AG20443 (cell line): ENCODE measurements around the gene NRF1.

Experiments
- DNase-seq: peaks from one replicate; pipeline ENCODE4 v3.0.0; 2012; ENCODE audit warnings: low spot score, mixed read lengths

The NRF1 gene

DNA sequence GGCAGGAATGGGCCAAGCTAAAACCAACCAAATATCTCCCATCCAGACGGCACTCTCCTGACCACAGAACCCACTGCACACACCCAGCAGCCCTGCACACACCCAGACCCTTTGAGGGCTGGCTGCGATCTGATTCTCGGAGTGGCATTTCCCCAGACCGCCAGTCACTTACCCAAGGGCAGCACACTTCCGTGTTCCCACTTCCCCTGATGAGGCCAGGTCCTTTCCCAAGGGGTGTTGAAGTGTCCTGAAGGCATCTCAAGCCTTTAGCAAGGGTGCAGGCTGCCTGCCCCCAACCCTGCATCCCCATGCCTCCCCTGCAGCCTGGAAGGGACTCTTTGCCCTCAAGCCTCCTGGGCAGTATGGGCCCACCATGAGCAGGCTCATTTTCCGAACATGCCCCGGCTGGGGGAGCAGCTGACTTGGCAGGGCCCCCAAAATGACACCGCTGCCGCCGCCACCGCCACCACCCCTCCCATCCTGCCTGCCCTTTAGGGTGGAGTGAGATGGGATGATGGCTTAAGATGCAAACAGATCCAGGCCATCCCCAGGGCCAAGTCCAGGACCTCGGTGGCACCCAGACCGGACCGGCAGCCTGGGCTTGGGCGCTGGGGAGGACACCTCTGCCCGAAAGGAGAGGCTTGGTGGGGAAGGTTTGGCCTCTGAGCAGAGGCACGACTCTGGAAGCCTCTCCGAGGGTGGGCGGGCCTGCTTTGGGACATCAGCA, 159.8 kb downstream of the NRF1 start:
- DNase-seq: no peak

DNA sequence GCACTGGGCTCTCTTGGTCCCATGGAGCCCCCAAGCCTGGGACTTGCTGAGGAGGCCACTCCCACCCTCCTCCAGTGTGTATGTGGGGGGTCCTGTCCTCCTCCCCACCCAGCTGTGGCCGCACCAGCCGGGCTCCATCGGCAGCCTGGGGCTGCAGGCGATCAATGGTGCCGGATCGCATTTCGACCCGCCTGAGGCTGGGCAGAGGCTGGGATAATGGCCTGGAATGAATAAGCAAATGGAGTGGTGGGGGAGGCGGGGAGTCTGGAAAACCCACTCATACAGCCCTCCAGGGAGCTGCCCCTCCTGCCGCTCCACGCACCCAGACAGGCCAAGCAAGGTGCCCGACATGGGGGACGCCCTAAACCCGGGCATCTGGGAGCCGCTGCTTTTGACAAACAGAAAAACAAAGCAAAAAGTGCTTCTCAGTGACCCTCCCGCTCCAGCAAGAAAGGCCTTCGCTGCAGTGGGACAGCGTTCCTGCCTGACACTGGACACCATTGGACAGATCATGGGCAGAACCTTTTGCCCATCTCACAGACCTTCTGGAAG, 160.5 kb downstream of the NRF1 start:
- DNase-seq: no peak

DNA sequence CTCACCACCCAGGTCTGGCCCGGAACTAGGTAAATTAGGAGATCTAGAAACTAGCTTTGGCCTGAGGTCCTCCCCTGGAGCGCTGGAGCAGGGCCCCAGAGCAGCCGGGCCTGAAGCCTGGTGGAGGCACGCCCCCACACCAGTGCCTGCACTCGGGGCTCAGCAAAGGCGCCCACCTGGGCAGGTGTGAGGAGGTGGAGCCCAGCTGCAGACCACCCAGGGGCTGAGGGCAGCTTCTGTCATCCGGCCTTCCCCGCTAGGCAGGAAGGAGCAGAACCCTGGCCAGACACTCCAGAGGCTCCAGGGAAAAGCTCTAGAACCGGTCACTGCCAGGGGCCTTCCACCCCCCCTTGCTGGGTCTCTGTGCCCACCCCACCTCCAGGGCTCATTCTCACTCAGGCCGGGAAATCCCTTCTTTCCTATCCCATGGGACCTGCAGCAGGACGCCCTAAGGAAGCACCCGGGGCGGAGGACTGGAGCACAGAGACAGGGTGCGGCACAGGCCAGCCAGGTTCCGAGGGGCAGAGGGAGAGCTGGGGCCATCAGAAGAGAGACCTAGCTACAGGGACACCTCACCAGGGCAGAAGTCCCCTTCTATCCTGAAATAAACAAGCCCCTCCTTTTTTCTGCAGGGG, 161.2 kb downstream of the NRF1 start:
- no peak for DNase-seq

DNA sequence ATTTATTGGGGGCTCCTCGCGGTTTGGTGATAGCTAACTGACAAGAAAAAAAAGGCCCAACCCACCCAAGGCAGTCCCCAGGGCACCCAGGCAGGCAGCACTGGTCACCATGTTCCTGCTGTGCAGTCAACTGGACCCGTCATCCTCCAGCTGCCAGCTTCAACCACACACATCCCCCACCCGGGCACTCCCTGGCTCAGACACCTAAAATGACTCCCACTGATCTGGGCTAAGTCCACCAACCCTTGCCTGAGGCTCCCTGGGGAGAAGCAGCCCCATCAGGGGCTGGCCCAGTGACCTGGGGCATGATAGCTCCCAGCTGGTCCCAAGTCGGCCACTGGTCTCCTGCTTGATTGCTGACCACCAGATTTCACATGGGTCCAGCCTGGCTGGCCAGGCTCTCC, 161.8 kb downstream of the NRF1 start:
- DNase-seq: no peak

DNA sequence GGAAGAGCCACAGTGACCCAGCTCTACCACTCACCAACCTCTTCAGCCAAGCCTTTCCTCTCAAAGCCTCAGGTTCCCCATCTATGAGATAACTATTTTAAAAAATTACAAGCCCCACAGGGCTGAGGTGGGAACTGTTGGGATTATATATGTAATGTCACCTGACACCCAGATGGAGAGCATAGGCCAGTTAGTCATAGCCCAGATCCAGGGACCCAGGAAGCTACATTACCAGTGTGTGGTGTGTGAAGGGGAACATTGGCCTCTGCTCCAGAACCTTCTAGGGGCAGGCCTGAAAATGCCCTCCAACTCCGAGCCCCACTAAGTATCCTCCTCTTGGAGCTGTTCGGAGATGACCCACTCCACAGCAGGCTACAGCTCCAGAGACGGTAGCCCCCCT, 162.4 kb downstream of the NRF1 start:
- no peak for DNase-seq

DNA sequence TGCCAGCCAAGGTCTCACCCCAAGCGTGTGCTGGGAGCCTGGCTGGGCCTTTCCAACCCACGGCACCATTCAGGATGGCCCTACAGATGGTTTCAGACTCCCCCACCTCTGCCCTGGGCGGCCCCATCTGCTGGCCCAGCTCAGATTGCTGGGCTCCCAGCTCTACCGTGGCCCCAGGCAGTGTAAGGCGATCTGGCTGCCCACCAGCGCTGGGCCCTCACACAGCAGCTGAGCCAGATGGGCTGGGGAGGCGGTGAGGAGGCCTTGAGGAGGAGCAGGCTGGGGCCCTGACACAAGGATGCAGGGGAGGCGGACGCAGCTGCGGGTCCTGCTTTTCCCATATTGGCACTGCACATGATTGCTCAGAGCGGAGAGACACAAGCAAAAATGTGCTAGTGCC, 162.8 kb downstream of the NRF1 start:
- no peak for DNase-seq

DNA sequence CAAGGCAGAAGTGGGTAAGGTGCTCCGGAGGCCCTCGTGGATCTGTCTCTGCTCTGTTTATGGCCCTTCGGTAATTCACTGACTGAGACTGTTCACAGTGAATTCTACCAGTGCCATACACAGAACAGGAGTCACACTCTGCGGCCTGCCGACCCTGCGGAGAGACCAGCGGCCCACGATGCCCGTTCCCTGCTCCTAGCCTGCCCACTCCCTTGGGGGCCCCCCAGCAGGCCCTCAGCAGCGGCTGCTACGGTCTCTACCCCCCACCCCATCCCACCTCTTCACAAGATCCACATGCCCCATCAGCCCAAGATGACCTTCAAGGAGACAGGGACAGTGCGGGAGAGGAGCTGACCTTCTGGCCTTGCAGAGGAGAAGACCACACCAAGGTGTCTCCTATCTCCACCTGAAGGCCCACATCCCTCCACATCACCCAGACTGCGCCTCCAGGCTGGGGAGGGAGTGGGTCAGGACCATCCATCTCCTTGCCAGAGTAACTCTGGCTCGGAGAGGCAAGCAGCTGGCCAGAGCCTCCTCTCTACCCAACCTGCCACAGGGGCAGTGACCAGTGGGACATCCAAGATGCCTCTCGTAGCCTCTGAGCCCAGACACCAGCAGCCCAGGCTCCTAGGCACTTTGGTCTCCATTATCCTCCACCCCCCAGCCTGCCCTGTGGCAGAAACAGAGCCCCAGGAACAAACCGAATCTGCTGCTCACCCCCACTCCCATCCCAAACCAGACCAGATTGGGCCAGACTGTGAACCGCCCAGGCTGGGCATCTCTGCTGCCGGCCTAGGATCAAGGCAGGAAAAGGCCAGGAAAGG, 163.6 kb downstream of the NRF1 start:
- DNase-seq: no peak

DNA sequence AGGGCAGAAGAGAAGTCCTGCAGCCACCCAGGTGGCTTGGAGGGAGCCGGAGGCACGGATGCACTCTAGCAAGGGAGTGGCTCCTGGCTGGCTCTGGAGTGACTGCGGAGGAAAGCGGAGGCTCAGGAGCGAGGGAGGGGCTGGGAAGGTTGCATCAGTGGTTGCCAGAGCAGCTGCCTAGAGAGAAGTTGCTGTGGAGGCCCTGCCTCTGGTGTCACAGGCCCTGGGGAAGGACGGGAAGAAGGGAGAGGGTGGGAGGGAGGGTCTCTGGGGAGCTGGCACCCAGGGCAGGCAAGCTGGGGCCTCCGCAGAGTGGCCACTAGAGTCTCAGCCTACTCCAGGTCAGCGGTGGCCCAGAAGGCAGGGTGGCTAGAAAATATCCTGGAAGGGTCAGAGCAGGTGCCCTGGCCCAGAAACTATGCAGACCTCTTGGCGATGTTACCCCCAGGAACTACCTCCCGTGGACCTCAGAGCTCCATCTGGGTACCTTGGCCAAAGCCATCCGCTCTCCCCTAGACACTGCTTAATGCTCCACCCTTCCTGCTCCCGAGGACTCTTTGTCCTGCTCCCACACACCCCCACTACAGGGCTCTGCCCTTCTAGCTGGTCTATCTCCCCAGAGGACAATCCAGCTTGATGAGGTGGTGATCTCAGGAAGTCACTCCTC, 164.3 kb downstream of the NRF1 start:
- DNase-seq: no peak

DNA sequence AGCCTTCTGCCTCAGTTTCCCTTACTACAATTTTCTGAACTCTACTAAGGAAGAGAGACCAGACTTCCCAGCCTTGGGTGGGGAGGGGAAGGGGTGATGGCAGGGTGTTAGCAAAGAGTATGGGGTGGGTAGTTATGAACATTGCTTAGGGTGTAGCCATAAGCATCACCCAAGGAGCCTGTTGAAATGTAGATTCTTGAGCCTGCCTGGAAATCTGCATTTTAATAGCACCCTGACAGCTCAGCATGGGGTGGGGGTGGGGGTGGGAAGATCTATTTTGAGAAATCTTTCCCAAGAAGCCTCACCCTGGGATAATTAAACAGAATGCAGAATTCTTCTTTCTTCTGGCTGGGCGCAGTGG, 164.8 kb downstream of the NRF1 start:
- DNase-seq: no peak

DNA sequence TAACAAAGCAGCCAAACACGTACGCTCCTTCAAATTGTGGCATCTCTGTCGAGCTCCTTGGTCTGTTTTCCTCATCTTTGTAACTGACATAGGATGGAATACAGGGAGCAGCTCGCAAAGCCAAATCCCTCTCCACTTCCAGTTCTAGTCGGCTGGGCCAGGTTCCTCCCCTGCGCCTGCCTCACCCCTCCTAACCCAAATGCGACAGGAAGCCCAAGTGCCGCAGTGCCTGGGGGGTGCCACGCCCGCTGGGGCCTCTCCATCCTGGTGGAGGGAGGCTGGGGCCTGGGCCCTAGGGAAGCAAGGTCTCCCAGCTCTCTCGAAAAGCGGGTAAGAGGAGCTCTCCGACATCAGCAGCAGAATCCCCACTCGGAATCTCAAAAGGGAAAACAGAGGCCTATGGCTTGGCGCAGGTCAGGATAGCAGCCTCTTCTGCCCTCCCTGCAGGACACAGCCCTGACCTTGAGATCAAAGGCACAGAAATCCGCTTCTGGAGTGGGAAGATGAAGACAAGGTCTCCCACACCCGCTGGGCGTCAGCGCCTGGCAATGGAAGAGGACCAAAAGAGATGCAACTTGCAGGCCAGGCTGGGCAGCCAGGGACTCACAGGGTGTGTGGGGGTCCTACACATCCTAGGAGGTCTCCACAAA, 165.8 kb downstream of the NRF1 start:
- DNase-seq: no peak

DNA sequence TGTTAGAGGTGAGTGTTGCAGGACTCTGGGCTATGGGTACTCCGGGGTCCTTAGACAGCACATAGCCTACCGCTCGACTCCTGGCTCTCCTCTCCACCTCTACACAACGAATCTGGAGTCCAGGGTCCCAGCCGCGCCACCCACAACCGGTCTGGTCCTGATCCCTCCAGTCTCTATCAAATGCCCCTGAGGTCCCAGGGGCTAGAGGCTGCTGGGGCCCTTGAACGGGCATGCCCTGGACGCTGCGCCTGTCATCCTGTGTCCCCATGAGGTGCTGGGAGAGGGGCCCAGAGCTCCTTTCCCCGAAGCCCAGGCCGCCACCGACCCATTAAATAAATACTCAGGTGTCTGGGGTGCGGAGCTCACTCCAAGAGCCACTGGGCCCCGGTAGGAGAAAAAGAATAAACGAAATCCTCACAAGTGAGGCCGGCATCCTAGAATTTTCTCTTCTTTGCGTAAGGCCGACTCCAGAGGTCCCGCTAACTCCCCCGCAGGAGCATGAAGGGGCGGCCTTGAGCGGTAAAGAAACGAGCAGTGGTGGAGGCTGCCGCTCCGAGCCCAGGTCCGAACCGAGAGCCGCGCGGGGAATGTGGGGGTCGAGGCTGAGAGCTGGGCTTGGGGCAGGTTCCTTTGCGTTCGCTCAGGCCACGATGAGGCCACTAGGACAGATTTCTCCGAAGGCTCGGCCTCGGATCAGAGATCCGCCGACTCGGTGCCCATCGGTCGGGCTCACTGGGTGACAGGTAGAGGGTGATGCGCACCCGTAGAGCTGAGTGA, 166.7 kb downstream of the NRF1 start:
- no peak for DNase-seq

DNA sequence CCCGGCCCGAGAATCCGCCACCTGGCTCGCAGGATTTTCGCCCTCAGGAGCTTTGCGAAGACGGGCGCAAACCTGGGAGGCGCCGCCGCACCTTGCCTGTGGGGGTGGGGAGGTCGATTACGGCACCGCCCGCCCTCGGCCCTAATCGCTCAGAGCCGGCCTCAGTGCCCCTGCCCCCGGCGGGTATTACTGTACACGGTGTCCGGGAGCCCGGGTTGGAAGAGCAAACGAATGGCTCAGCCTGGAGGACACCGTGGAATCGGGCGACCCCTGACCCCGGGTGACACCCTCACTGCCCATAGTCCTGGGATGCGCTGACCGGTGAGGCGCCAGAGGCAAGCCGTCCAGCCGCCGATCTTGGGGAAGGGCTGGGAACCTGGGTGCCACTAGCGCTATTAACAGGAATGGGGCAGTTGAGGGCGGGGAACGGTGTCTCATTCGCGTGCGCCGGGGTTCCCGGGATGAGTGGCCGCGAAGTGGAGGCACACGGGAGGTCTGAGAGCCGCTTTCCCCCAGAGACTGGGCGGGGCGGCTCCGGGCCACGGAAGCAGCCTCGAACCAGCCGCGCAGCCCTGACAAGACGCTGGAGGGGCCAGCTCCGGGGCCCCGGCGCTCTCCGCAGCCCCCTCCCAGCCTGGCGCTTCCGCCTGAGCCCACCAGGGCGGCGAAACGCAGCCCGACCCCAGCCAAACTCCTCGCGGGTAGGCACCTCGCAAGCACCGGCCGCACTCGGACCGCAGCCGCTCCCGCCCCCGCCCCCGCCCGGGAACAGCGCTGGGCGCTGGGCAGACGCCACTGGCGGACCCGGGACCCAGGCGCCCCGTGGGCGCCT, 167.5 kb downstream of the NRF1 start:
- DNase-seq: peak; percentile 62

DNA sequence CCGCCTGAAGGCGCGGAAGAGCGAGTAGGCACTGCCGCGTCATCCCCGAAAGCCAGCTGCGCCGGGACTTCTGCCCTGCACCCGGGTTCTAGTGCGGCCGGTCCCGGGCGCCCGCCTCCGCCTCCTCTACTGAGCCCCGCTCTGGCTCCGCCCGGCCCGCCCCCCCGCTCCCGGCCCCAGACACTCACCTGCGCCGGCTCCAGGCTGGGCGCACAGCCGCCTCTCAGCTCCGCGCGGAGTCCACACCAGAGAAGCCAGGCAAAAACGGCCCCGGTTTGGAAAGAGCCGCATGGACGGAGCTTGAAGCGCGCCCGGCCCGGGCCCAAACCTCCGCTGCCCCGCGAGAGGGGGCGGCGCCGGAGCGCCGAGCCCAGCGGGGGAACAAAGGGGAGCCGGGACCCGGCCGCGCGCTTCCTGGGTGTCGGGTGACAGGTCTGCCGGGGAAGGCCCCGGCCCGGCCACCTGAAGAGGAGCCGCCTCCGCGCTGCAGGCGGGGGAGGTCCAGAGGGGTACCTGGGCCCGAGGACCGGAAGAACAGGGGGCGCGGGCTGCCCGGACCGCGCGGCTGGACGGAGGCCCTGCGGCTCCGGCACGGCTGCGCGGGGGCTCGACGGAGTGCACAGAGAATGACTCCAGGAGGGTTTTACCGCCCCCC, 168.2 kb downstream of the NRF1 start:
- peak; percentile 63 for DNase-seq

DNA sequence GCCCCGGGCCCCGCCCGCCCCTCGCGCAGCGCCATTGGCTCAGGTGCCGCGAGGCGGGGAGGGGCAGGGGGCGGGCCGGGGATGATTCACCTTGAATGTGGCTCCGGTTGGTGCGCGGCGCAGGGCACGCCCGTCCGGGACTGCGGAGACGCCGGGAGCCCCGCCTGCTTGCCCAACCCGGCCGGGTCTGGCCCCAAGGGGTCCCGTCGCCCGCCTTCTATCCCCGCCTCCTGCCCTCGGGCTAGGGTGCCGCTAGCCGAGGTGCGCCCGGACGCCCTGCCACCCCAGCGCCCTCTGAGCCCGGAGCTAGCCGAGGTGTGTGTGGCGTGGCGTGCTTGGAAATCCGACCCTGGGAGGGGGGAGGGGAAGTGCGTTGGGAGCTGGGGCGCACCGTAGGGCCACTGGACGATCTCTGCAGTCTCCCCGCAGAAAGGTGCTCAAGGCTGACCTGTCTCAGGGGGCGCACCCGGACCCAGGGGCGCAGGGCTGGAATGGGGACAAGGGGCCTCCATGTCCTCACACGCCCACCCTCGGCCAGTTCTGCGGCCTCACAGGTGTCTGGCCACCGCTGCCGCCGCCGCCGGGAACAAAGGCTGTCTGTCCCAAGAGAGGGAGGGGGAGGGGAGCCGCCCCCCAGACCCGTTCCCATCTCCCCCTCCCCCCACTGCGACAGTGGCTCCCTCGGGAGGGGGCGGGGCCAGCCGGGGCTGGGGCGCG, 168.9 kb downstream of the NRF1 start:
- peak; percentile 63 for DNase-seq

DNA sequence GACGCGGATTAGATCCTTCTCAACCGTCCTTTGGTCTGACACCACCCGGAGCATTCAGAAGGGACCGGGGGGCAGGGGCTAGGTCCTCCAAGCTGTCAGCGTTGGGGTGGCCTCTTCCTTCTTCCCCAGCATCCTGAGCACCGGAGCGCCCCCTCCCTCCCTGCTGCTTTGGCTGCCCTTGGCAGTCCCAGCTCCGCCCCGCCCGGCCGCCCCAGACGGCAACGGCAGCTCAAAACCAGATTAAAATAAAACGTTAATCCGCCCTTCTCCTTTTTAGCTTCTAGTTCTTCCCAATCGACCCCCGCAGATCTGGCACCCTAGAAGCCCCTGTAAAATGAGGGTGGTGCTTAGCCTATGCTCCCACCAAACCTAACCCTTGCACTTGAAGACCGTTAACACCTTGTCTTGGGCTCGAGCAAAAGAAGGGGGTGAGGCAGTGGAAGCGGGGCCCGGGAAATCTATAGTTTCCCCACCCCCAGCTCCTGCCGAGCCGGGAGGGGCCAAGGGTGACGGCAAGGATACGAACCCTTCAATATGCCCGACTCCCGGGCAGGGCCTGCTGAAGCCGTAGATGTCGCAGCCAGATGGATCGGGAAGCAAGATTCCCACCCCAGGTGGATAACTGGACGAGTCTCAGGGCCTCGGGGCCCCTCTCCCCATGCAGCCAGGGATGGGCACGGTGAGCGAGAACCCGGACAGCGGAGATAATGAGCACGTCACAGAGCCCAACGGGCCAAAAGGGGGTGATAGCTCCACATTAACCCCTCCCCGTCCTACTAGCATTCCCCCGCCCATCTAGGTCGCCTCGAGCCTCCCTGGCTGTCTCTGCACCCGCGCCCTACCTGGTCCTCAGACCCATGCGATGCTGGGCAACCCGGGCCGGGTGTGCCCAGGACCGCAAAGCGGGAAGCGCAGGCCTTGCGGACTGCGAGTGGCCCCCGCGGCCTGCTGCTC, 169.7 kb downstream of the NRF1 start:
- no peak for DNase-seq

DNA sequence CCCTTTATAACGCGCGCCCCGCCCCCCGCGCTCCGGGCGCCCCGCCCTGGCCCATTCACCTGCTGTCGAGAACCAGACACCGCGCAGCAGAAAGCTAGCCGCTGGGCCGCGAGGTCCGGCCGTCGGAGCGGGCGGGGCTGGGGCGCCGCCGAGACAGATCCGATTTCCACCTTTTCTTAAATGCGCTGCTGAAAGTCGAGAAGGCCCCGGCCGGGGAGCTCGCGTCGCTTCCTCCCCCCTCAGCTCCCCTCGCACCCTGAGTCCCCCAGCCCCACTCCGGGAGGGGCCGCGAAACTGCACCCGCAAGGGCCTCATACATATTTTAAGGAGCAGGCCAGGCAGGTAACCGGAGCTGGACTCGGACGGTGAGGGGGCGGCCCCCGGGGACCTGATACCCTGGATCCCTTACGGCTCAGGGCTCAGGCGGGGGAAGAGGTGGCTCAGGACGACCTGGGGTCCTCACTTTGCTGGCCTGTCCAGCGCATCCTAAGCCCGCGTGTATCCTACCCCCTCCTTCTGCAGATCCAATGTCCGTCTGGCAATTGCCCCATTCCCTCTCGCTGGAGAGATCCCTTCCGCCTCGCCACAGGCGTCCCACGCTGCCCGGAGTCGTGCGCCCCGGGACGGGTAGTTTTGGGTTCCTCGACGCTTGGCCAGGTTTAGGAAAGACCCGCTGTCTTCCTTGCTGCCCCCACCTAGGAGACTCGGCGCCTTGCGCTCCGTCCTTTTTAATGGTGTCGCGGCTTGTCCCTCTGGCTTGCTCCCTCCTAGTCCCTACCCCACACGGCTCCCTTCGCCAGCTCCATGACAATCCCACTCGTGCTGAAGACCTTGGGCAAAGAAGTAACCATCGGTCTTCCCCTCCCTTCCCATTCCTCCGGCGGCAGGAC, 170.7 kb downstream of the NRF1 start:
- DNase-seq: no peak
